Pancreas (tissue), 10 donors: ENCODE measurements around the gene PBRM1. TPM values are rescaled to one million over a fixed set of nuclear protein-coding genes. Genes with fewer than 3 reads are reported as not detected.

Experiments
- ATAC-seq, 4 donors: fragments of 200-7000 bp; cut with Tn5 transposase; one replicate each; pipeline versions ENCODE4 v1.8.0 to v1.9.1; 2020; ENCODE audit warnings: mild to moderate bottlenecking in 4 of 4, moderate library complexity in 4 of 4
- DNase-seq, 6 donors: peaks; one replicate each; pipeline ENCODE4 v3.0.0-alpha.2; 2020
- FAIRE-seq: peaks from 2 replicates; lab custom pipeline; 2012; peaks lifted over from hg19 to GRCh38; lab: Jason Lieb, UNC
- H3K27ac ChIP-seq, 4 donors: fragments of 200-600 bp; sonication (generic); 1 replicate in 3 of 4; 2 replicates in 1 of 4; pipeline versions ENCODE4 v1.5.0 to v1.8.0; 2020
- H3K27me3 ChIP-seq, 4 donors: fragments of 200-600 bp; one replicate each; pipeline ENCODE4 v1.8.0; 2021
- H3K36me3 ChIP-seq, 3 donors: fragments of 200-600 bp; sonication (generic) in 1 of 3; one replicate each; pipeline versions ENCODE4 v1.5.0 to v1.8.0; 2020 to 2021
- H3K4me1 ChIP-seq, 3 donors: fragments of 200-600 bp; one replicate each; pipeline ENCODE4 v1.8.0; 2021
- H3K4me3 ChIP-seq, 4 donors: fragments of 200-600 bp; sonication (generic) in 2 of 4; one replicate each; pipeline versions ENCODE4 v1.5.0 to v1.8.0; 2020 to 2021
- H3K9me3 ChIP-seq, 4 donors: fragments of 200-600 bp; one replicate each; pipeline ENCODE4 v1.8.0; 2021
- WGBS, 2 donors: extraction: QIAGEN DNeasy Blood & Tissue Kit; methylation state at CpG; one replicate each; pipeline ENCODE4 v1.1.7; 2013; 5-methylcytosine and 5-hydroxymethylcytosine counted together
- intact Hi-C, 3 donors: fragments of 100-400 bp; cut with DNase I; formaldehyde crosslinking; loops; one replicate each; pipeline versions ENCODE4 v1.11.1 to v1.14.2; 2022
- polyA plus RNA-seq, 2 donors: library from polyadenylated mRNA; stranded (reverse); fragments of 200-250 nt; gene quantifications; one replicate each; pipeline ENCODE4 v1.2.3, GENCODE V29; 2013
- total RNA-seq, 6 donors: library from RNA; stranded (reverse); fragmentation: NEBNext Ultra II Directional in 4 of 6; extraction: Animal tissue kit (Norgen Biotek cat#: 25700) in 4 of 6; gene quantifications; one replicate each; pipeline versions ENCODE4 v1.2.1 to v1.2.4, GENCODE V29; 2021 to 2023
- TF ChIP-seq, protein P1 (sequence below), 4 donors: fragments of 200-600 bp; sonication (generic) in 3 of 4; IDR thresholded peaks; one replicate each; pipeline versions ENCODE4 v1.5.0 to v1.8.0; 2021; ENCODE audit warnings: antibody characterized with exemption in 4 of 4
- donor health status: healthy with polysubstance abuse.
- donor health status: DM: no; HTN: no; CAD: no; lungs with moderate emphysema.
- donor health status: DM: no; HTN: no; CAD: no.
- donor health status: control.
- donor health status: control.
- donor health status: Bipolar disorder and iron deficiency.
- donor health status: DM: yes; HTN: yes; CAD: no.
- donor health status: DM: no; HTN: no; CAD: no.
- donor health status: DM: no; HTN: no; CAD: no.
- donor health status: DM: yes; HTN: yes; CAD: no.

The PBRM1 gene
- total and polyA plus RNA-seq, 8 donors: 7.4 to 34.9 (median 22.5) TPM

DNA sequence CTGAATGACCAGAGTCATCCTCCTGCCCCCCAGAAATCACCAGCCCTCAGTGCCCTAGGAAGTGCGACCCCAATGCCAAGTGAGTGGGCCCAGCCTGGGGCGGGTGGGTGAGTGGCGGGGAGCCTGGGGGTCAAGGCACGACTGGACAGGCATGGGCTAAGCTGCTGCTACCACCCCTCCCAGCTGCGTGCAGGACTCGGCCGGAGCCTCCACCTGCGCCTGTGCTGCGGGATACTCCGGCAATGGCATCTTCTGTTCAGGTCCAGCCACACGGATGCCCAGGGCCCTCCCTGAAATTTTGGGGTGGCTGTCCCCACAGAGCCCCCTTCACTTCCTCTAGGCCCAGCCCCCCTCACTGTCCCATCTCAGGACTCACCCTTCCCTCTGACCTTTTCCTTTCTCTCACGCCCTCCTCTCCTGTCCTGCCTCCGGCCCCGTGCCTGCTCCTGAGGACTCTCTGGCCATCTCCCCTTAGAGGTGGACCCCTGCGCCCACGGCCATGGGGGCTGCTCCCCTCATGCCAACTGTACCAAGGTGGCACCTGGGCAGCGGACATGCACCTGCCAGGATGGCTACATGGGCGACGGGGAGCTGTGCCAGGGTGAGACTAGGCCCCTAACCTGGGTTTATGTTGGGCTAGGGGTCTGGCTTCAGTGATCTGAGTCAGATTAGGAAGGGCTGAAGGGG lies 169.1 kb downstream of the PBRM1 start:
- TF ChIP-seq, protein P1, sequence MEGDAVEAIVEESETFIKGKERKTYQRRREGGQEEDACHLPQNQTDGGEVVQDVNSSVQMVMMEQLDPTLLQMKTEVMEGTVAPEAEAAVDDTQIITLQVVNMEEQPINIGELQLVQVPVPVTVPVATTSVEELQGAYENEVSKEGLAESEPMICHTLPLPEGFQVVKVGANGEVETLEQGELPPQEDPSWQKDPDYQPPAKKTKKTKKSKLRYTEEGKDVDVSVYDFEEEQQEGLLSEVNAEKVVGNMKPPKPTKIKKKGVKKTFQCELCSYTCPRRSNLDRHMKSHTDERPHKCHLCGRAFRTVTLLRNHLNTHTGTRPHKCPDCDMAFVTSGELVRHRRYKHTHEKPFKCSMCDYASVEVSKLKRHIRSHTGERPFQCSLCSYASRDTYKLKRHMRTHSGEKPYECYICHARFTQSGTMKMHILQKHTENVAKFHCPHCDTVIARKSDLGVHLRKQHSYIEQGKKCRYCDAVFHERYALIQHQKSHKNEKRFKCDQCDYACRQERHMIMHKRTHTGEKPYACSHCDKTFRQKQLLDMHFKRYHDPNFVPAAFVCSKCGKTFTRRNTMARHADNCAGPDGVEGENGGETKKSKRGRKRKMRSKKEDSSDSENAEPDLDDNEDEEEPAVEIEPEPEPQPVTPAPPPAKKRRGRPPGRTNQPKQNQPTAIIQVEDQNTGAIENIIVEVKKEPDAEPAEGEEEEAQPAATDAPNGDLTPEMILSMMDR (IDR thresholded peaks at IDR 0.05): no peak
- no peaks in the 10 kb centered on the region for H3K4me1 ChIP-seq
- no peak for FAIRE-seq
- no peak for DNase-seq
- intact Hi-C loops: no loop called here
- no peak overlapping the region for H3K27ac ChIP-seq
- H3K27me3 ChIP-seq: no peaks in the 10 kb centered on the region
- no peak overlapping the region for H3K4me3 ChIP-seq
- H3K36me3 ChIP-seq: no peaks in the 10 kb centered on the region
- WGBS, 2 donors: 88 to 89% methylated on average over 19 of the region's 19 CpGs
- ATAC-seq: no peak
- H3K9me3 ChIP-seq: no peaks in the 10 kb centered on the region

DNA sequence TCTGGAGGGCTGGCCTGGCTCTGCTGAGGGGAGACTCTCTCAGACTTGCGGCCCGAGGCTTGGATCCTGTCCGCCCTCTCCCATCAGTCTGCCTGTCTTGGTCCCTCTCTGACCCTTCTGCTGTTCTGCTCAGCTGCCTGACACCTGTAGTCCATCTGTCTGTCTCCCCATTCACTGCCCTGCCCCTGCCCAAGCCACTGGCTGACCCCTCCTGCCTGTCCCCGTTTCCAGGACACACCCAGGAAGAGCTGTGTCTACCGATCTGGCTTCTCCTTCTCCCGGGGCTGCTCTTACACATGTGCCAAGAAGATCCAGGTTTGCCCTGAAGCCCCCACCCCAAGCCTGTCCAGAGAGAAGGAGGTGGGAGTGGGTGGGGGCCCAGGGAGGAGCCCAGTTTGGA lies 170.5 kb downstream of the PBRM1 start:
- Histone ChIP-seq H3K4me3 (no peak overlapping the region), H3K9me3 (no peaks in the 10 kb centered on the region), H3K27ac (no peak overlapping the region), H3K27me3 (no peaks in the 10 kb centered on the region), H3K4me1 (no peaks in the 10 kb centered on the region), H3K36me3 (no peaks in the 10 kb centered on the region)
- FAIRE-seq (no peak), ATAC-seq (no peak), DNase-seq (no peak)
- intact Hi-C loops: no loop called here
- WGBS, 2 donors: 70 to 72% methylated on average over 6 of the region's 6 CpGs
- TF ChIP-seq, protein P1 (IDR thresholded peaks at IDR 0.05): no peak

DNA sequence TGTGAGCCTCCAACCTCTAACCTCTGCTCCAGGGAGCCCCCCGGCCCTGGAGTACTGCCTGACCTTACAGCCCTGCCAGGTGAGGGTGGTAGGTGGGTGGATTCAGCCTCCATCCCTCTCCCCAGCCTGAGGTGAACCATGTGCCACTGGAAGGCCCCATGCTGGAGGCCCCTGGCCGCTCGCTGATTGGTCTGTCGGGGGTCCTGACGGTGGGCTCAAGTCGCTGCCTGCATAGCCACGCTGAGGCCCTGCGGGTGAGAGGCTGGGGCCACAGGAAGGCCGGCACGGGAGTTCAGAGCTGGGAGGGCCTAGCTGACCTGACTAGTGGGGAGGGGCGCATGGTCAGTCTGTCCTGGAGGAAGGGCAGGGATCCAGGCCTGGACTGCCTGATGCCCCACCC lies 171.1 kb downstream of the PBRM1 start:
- Histone ChIP-seq H3K27ac (no peak overlapping the region), H3K9me3 (no peaks in the 10 kb centered on the region), H3K27me3 (no peaks in the 10 kb centered on the region), H3K4me3 (no peak overlapping the region), H3K36me3 (no peaks in the 10 kb centered on the region), H3K4me1 (no peaks in the 10 kb centered on the region)
- ATAC-seq (no peak), FAIRE-seq (no peak), DNase-seq (no peak)
- TF ChIP-seq, protein P1 (IDR thresholded peaks at IDR 0.05): no peak
- WGBS, 2 donors: 84 to 93% methylated on average over 11 of the region's 11 CpGs
- intact Hi-C loops: no loop called here

DNA sequence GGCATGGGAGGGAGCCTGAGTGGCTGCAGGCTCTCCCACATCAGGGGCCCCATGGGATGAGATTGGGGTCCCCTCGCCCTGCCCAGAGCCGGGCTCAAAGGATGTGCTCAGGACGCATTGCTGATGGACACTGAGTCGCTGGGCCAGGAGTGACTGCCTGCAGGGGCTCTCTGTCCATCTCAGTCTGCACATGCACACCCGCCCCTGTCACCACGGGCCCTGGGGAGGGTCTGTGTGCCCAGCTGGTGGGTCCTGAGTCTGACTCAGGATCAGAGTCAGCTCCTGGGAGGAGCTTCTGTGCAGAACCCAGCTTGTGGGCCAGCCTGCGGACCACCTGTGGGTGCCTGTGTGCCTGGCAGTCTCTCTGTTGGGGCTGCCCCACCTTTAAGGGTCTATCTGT lies 172.4 kb downstream of the PBRM1 start:
- intact Hi-C loops: no loop called here
- FAIRE-seq: no peak

DNA sequence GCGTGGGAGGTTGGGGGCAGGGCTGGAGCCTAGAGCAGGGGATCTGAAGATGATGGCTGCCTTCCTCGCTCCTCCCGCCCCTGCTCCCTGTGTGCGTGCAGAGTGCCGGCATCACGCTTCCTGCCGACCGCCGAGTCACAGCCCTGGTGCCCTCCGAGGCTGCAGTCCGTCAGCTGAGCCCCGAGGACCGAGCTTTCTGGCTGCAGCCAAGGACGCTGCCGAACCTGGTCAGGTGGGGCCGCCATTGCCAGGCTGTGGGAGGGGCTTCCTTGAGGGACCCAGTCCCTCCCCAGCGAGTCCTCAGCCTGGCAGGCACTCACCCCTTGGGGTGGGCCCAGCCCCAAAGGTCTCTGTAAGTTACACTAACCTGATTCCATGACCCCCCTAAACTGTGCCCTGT lies 173.0 kb downstream of the PBRM1 start:
- H3K36me3 ChIP-seq: no peaks in the 10 kb centered on the region
- no peak overlapping the region for H3K4me3 ChIP-seq
- no peaks in the 10 kb centered on the region for H3K27me3 ChIP-seq
- no peak for FAIRE-seq
- 76 to 77% methylated on average over 17 of the region's 17 CpGs for WGBS, 2 donors
- ATAC-seq: no peak
- H3K9me3 ChIP-seq: no peaks in the 10 kb centered on the region
- no peak for DNase-seq
- H3K4me1 ChIP-seq: no peaks in the 10 kb centered on the region
- TF ChIP-seq, protein P1 (IDR thresholded peaks at IDR 0.05): no peak
- intact Hi-C loops: no loop called here
- no peak overlapping the region for H3K27ac ChIP-seq

More for the DNA sequence above, 172.4 kb downstream of the PBRM1 start:
- Histone ChIP-seq H3K27ac (no peak overlapping the region), H3K36me3 (no peaks in the 10 kb centered on the region), H3K27me3 (no peaks in the 10 kb centered on the region), H3K4me3 (no peak overlapping the region), H3K9me3 (no peaks in the 10 kb centered on the region), H3K4me1 (no peaks in the 10 kb centered on the region)
- ATAC-seq (no peak), DNase-seq (no peak)
- TF ChIP-seq, protein P1 (IDR thresholded peaks at IDR 0.05): no peak
- WGBS, 2 donors: 92 to 93% methylated on average over 7 of the region's 7 CpGs
